ENCODE measurements around the gene DNAJC25.

DNAJC25 gene

DNA sequence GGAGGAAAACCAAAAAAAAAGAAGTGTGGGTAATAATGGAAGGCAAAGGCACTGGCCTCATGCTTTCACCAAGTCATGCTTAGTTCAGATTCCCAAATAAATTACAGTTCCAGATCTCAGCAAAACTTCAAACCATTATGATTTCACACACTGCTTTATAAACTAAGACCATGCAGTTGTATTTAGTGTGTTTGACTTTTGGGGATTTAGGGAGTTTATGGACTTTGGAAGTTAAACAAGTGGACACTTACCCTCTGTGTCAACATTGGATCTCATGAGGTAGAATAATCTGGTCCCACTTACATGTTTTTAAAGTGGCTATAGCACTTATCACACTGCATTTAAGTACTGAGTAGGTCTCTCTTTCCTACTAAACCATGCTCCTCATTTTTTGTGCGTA, 3.7 kb downstream of the DNAJC25 start:
- no peak for TF ChIP-seq ZNF274 (IDR thresholded peaks at IDR 0.05; ENCODE audit: low read depth, low read length)
- no peak overlapping the region for H3K4me3 ChIP-seq (ENCODE audit: low read length)

GRCh38 chr9:111637421-111637950, 6.4 kb downstream of the DNAJC25 start:
- no peak for TF ChIP-seq ZNF274 (IDR thresholded peaks at IDR 0.05; ENCODE audit: low read depth, low read length)
- no peak overlapping the region for H3K4me3 ChIP-seq (ENCODE audit: low read length)

DNA sequence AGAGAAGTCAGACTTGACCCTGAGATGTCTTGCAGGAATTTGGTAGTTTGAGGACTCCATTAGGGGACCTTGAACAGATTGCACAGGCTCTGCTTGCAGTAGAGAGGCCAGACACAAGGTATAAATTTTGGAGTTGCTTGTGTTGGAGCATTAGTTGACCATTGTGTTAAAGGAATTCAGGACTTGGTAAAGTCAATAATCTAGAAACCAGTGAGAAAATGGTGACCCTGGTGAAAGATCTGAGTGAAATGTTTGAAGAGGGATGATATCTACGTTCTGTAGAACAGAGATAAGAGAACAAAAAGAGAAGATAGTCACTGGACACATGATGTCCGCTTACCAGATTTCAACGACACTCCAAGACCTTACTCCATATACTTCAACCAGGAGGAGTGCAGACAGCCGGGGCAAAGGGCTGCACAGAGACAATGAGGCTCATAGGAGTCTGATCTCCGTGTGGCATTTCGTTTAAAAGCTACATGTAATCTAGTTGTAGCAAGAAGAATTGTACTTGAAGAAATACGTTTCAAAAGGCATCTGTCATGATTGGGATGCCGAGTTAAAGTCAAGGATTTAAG, 13.2 kb downstream of the DNAJC25 start:
- no peak for TF ChIP-seq ZNF274 (IDR thresholded peaks at IDR 0.05; ENCODE audit: low read depth, low read length)
- no peak overlapping the region for H3K4me3 ChIP-seq (ENCODE audit: low read length)

- TF ChIP-seq ZNF274 (IDR thresholded peaks at IDR 0.05; ENCODE audit: low read depth, low read length), result no peak
These were observed 14.7 kb downstream of the DNAJC25 start for GRCh38 chr9:111645806-111646205.

GRCh38 chr9:111646417-111646816, 15.3 kb downstream of the DNAJC25 start:
- no peak for TF ChIP-seq ZNF274 (IDR thresholded peaks at IDR 0.05; ENCODE audit: low read depth, low read length)

More at GRCh38 chr9:111645806-111646205, 14.7 kb downstream of the DNAJC25 start:
- no peak overlapping the region for H3K4me3 ChIP-seq (ENCODE audit: low read length)

DNA sequence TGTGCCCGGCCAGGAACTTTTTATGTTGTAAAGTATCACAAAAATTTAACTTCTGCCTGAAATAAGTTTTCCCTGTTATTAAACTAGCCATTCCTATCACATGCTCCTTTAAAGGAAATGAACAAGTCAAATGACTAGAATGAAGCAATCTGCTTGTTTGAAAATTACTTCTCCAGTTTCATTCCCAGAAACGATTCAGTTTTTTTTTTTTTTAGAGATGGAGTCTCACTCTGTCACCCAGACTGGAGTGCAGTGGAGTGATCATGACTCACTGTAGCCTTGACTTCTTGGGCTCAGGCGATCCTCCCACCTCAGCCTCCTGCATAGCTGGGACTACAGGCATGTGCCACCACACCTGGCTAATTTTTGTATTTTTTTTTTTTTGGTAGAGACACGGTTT, 16.9 kb downstream of the DNAJC25 start:
- H3K4me3 ChIP-seq (ENCODE audit: low read length), result no peak overlapping the region
- TF ChIP-seq ZNF274 (IDR thresholded peaks at IDR 0.05; ENCODE audit: low read depth, low read length), result no peak

More at GRCh38 chr9:111646417-111646816, 15.3 kb downstream of the DNAJC25 start:
- no peak overlapping the region for H3K4me3 ChIP-seq (ENCODE audit: low read length)

DNA sequence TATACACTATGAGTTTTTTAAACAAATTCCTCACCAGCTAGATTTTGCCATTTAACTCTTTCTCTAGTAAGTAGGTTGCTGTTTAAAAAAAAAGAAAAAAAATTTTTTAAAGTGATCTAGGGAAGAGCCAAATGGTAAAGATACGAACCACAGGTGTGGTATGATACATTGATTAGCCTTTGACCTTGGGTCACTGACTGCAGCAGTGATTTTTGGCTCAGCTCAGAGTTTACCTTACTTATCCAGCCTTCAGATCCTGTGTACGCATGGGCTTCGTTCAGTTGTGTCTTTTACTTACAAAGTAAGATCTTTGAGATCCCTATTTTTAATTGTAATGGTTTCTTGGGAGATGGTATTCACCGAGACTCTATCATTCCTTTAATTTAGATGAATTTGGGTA, 17.9 kb downstream of the DNAJC25 start:
- no peak overlapping the region for H3K4me3 ChIP-seq (ENCODE audit: low read length)
- no peak for TF ChIP-seq ZNF274 (IDR thresholded peaks at IDR 0.05; ENCODE audit: low read depth, low read length)

GRCh38 chr9:111657051-111657450, 25.9 kb downstream of the DNAJC25 start:
- no peak for TF ChIP-seq ZNF274 (IDR thresholded peaks at IDR 0.05; ENCODE audit: low read depth, low read length)
- no peak overlapping the region for H3K4me3 ChIP-seq (ENCODE audit: low read length)

GRCh38 chr9:111658943-111659342, 27.8 kb downstream of the DNAJC25 start:
- TF ChIP-seq ZNF274 (IDR thresholded peaks at IDR 0.05; ENCODE audit: low read depth, low read length), result no peak
- no peak overlapping the region for H3K4me3 ChIP-seq (ENCODE audit: low read length)

GRCh38 chr9:111659691-111660090, 28.6 kb downstream of the DNAJC25 start:
- no peak overlapping the region for H3K4me3 ChIP-seq (ENCODE audit: low read length)
- no peak for TF ChIP-seq ZNF274 (IDR thresholded peaks at IDR 0.05; ENCODE audit: low read depth, low read length)

DNA sequence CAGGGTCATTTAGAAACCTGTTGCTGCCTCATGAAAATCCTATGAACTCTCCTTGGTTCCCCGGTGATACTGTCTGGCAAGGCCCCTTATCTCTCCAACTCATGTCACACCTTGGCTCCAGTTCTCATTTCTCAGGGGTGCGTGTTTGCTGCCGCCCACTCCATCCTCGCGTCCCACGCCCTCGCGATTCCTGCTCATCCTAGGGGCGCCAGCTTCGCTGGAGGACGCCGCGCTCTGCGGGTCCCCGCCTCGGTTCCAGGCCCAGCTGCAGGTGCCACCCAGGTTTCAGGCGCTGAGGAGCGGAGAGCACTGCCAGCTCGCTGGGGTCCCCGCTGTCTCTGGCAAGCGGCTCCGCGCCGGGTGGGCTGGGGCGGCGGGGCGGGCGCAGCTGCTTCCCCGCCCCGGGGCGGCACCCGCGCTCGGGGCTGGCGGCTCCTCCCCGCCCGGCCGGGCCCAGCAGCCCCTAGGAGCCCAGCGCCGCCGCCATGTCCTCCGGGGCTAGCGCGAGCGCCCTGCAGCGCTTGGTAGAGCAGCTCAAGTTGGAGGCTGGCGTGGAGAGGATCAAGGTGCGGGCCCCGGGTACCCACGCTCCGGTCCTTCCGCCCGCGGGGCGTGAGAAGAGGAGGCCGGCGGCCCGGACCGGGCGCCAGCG, 30.1 kb downstream of the DNAJC25 start, which contains the start of gene GNG10:
Gene GNG10 (plus strand): TSS at position 456 of the 652 bp plus-strand sequence. CDS start 30 bp downstream, at position 486.
- peak within 1 kb of the TSS; percentile 82 for H3K4me3 ChIP-seq (ENCODE audit: low read length)
- no peak for TF ChIP-seq ZNF274 (IDR thresholded peaks at IDR 0.05; ENCODE audit: low read depth, low read length)

DNA sequence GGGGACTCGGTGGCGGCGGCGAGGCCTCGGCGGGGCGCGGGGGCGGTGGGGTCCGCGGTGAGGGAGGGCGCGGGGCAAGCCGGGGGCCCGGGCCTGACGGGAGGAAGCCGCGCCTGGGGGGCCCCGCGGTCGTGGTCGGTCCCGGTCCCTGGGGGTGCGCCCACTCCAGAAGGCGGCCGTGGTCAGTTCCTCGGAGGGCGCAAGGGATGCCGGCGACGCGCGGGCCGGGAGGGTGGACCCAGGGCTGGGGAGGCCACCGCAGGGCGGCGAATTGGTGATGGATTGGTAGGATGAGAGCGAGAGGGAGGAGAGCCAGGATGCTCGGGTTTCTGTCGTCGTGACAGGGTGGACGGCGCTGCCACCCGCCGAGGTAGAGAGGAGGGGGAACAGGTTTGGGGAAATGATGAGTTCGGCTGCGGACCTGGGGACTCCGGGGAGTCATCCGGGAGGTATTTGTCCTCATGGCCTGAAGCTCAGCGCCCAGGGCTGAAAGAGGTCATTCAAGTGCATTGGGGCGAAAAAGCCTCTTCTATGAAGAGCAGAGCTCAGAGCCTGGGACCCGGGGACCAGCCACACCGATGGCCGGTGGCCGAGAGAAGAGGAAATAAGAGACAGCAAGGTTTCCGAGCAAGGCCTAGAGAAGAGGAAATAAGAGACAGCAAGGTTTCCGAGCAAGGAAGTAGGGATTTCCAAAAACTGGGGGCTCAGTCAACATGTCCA, 30.8 kb downstream of the DNAJC25 start:
- peak overlapping the region; percentile 82 for H3K4me3 ChIP-seq (ENCODE audit: low read length)

DNA sequence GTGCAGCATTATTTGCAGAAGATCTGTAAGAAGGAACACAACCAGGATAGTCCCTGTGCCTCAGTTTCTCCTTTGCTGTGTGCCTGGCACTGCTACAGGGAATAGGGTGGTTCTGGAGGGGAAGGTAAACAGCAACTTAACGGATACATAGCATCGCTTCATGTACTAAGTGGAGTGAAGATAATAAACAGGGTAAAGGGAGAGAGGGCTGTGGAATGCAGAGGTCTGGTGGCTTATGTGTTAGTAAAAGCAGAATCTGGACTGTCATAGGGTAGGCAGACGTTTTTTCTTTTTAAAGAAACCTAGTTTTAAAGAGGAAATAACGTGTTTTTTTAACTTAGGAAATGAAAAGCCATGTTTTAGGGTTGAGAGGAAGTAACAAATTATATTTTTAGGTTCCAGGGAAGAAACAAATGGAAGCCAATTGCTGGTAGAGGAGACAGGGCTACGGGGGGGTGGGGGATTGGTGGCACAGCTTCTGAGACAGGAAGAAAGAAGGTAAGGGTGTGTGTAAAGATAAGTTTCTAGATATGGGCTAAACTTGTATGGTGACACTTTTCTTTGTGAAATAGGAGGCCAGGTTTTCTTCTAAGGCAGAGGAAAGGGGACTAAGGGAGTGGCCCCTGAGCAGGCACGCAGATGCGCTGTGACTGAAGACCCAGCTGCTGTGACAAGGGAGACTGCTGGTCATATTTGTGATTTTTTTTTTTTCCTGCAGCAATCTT, 31.6 kb downstream of the DNAJC25 start:
- TF ChIP-seq ZNF274 (IDR thresholded peaks at IDR 0.05; ENCODE audit: low read depth, low read length), result no peak
- peak overlapping the region; percentile 82; the same call in 1 of the 2 replicates for H3K4me3 ChIP-seq (ENCODE audit: low read length)

More for the DNA sequence above, 30.8 kb downstream of the DNAJC25 start:
- no peak for TF ChIP-seq ZNF274 (IDR thresholded peaks at IDR 0.05; ENCODE audit: low read depth, low read length)

- H3K4me3 ChIP-seq (ENCODE audit: low read length), result no peak overlapping the region
- TF ChIP-seq ZNF274 (IDR thresholded peaks at IDR 0.05; ENCODE audit: low read depth, low read length), result no peak
These were observed 32.2 kb downstream of the DNAJC25 start for GRCh38 chr9:111663301-111663823.
